Measurements from ENCODE around the gene RFX4. TPM values are rescaled to one million over a fixed set of nuclear protein-coding genes. Genes with fewer than 3 reads are reported as not detected.

RFX4 gene
- total and polyA plus RNA-seq, 2 of the 13 experiments (the other 11 are each of a cell fraction or from before 2014, with no cell fraction given) = not detected

- in situ Hi-C loops (cut with HindIII; ENCODE audit: extremely low pct_ligation_motif_present, low pct_unique_long_range_greater_than_20kb) = no loop called here
- H3K4me3 ChIP-seq (replicated peaks in 1 of 3; ENCODE audit: insufficient read depth in 1 of 3, low read depth in 2 of 3, low read length in 3 of 3) = no peak overlapping the region; a peak in 1 of 6 replicates
- ATAC-seq = peak; percentile 62
Observed at GRCh38 chr12:106581543-106582248, 1.1 kb upstream of the RFX4 start.

More at GRCh38 chr12:106581543-106582248, 1.1 kb upstream of the RFX4 start:
- DNase-seq (ENCODE audit: low spot score) = no peak
- Histone ChIP-seq H3K36me3 (replicated peaks in 1 of 2; ENCODE audit: control insufficient read depth in 1 of 2, insufficient read depth in 2 of 2, low read length in 2 of 2) (no peaks in the 10 kb centered on the region), H4K20me1 (ENCODE audit: insufficient read depth, low read length) (no peaks in the 10 kb centered on the region), H3K27me3 (ENCODE audit: control insufficient read depth in 1 of 2, insufficient read depth in 2 of 2, low read length in 2 of 2) (peaks cover 19 to 75% of the 10 kb centered on the region in 2 experiments), H3K9me3 (ENCODE audit: low read length) (no peaks in the 10 kb centered on the region), H3K4me1 (ENCODE audit: insufficient read depth, low read length) (no peaks in the 10 kb centered on the region), H3K27ac (ENCODE audit: extremely low read length, insufficient read depth, low read length) (no peak overlapping the region), H3K4me2 (ENCODE audit: low read depth, low read length) (peak overlapping the region; percentile 27; the same call in 1 of the 2 replicates), H3K79me2 (ENCODE audit: insufficient read depth, low read length) (no peaks in the 10 kb centered on the region), H2AFZ (ENCODE audit: low read length) (no peak overlapping the region), H3K9ac (ENCODE audit: insufficient read depth, low read depth, low read length) (no peak overlapping the region)
- 7% methylated on average over 31 of the region's 52 CpGs for WGBS (ENCODE audit: low lambda C conversion rate)
- FAIRE-seq = no peak
- no TSS peak for BruUV-seq (replicated peaks)
- TF ChIP-seq, protein P1, sequence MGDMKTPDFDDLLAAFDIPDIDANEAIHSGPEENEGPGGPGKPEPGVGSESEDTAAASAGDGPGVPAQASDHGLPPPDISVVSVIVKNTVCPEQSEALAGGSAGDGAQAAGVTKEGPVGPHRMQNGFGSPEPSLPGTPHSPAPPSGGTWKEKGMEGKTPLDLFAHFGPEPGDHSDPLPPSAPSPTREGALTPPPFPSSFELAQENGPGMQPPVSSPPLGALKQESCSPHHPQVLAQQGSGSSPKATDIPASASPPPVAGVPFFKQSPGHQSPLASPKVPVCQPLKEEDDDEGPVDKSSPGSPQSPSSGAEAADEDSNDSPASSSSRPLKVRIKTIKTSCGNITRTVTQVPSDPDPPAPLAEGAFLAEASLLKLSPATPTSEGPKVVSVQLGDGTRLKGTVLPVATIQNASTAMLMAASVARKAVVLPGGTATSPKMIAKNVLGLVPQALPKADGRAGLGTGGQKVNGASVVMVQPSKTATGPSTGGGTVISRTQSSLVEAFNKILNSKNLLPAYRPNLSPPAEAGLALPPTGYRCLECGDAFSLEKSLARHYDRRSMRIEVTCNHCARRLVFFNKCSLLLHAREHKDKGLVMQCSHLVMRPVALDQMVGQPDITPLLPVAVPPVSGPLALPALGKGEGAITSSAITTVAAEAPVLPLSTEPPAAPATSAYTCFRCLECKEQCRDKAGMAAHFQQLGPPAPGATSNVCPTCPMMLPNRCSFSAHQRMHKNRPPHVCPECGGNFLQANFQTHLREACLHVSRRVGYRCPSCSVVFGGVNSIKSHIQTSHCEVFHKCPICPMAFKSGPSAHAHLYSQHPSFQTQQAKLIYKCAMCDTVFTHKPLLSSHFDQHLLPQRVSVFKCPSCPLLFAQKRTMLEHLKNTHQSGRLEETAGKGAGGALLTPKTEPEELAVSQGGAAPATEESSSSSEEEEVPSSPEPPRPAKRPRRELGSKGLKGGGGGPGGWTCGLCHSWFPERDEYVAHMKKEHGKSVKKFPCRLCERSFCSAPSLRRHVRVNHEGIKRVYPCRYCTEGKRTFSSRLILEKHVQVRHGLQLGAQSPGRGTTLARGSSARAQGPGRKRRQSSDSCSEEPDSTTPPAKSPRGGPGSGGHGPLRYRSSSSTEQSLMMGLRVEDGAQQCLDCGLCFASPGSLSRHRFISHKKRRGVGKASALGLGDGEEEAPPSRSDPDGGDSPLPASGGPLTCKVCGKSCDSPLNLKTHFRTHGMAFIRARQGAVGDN (CRISPR knock-in tag; IDR thresholded peaks at IDR 0.05) = 0 out of 2 replicates have a peak, but pooled peaks have one; percentile 7
- TF ChIP-seq, protein P2, sequence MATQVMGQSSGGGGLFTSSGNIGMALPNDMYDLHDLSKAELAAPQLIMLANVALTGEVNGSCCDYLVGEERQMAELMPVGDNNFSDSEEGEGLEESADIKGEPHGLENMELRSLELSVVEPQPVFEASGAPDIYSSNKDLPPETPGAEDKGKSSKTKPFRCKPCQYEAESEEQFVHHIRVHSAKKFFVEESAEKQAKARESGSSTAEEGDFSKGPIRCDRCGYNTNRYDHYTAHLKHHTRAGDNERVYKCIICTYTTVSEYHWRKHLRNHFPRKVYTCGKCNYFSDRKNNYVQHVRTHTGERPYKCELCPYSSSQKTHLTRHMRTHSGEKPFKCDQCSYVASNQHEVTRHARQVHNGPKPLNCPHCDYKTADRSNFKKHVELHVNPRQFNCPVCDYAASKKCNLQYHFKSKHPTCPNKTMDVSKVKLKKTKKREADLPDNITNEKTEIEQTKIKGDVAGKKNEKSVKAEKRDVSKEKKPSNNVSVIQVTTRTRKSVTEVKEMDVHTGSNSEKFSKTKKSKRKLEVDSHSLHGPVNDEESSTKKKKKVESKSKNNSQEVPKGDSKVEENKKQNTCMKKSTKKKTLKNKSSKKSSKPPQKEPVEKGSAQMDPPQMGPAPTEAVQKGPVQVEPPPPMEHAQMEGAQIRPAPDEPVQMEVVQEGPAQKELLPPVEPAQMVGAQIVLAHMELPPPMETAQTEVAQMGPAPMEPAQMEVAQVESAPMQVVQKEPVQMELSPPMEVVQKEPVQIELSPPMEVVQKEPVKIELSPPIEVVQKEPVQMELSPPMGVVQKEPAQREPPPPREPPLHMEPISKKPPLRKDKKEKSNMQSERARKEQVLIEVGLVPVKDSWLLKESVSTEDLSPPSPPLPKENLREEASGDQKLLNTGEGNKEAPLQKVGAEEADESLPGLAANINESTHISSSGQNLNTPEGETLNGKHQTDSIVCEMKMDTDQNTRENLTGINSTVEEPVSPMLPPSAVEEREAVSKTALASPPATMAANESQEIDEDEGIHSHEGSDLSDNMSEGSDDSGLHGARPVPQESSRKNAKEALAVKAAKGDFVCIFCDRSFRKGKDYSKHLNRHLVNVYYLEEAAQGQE (IDR thresholded peaks at IDR 0.05; ENCODE audit: borderline replicate concordance in 1 of 2, low read depth in 1 of 2, low read length in 2 of 2) = peak; percentile 49 to 90
- TF ChIP-seq MIER2 (CRISPR knock-in tag; IDR thresholded peaks at IDR 0.05) (0 out of 2 replicates have a peak, but pooled peaks have one; percentile 18), ZBTB14 (CRISPR knock-in tag; IDR thresholded peaks at IDR 0.05) (no peak), EZH2 (conservative IDR thresholded peaks at IDR 0.05; ENCODE audit: low read depth, low read length) (0 out of 2 replicates have a peak, but pooled peaks have one; percentile 23), TCF12 (IDR thresholded peaks at IDR 0.05) (no peak), TCF12 (CRISPR knock-in tag; IDR thresholded peaks at IDR 0.05) (no peak)
- POLR2A ChIA-PET = no interaction called here
- intact Hi-C loops (cut with micrococcal nuclease; ENCODE audit: unreplicated experiment) = no loop called here
- CTCF ChIA-PET (ENCODE audit: low intra/inter-chr PET ratio, low total read pairs) = no interaction called here
